ENCODE measurements around the gene PALD1.

The PALD1 gene

GRCh38 chr10:70461397-70462348, 16.9 kb upstream of the PALD1 start:
- peaks cover 23% of the 10 kb centered on the region for H3K27me3 ChIP-seq (ENCODE audit: insufficient read depth, low read length)
- DNase-seq = peak; percentile 45 to 67

GRCh38 chr10:70462349-70462984, 16.1 kb upstream of the PALD1 start:
- Histone ChIP-seq H4K12ac (ENCODE audit: low read depth, low read length) (no peak overlapping the region), H3K9ac (ENCODE audit: low read length) (no peak overlapping the region), H4K91ac (ENCODE audit: low read depth, low read length) (no peak overlapping the region), H3K4me2 (ENCODE audit: low read length) (no peak overlapping the region), H3K79me2 (ENCODE audit: control insufficient read depth, insufficient read depth, low read length, poor library complexity) (no peaks in the 10 kb centered on the region), H3K4me1 (ENCODE audit: control insufficient read depth in 1 of 2, insufficient read depth in 2 of 2, low read length in 2 of 2) (peaks cover 7 to 9% of the 10 kb centered on the region in 2 experiments), H3K4me3 (ENCODE audit: low read depth, low read length) (no peak overlapping the region), H3K27me3 (ENCODE audit: insufficient read depth, low read length) (peaks cover 20% of the 10 kb centered on the region), H2BK12ac (ENCODE audit: low read length) (no peak overlapping the region), H2BK120ac (ENCODE audit: insufficient read depth, low read length, poor library complexity) (no peak overlapping the region), H3K23ac (ENCODE audit: low read length) (no peak overlapping the region), H3K27ac (ENCODE audit: low read depth, low read length) (no peak overlapping the region), H3K36me3 (ENCODE audit: control insufficient read depth in 1 of 2, insufficient read depth in 2 of 2, low read length in 2 of 2) (no peaks in the 10 kb centered on the region), H3K18ac (ENCODE audit: low read length) (no peak overlapping the region), H3K9me3 (ENCODE audit: insufficient read depth, low read depth, low read length) (peaks cover 6% of the 10 kb centered on the region), H2AFZ (ENCODE audit: insufficient read depth, low read length, poor library complexity) (no peak overlapping the region), H2AK5ac (ENCODE audit: low read length) (no peak overlapping the region), H4K8ac (ENCODE audit: low read depth, low read length) (no peak overlapping the region), H3K79me1 (ENCODE audit: low read length) (no peaks in the 10 kb centered on the region), H3K14ac (ENCODE audit: low read length) (no peak overlapping the region), H3K4ac (ENCODE audit: low read depth, low read length) (no peak overlapping the region), H2BK5ac (ENCODE audit: low read depth, low read length, poor library complexity) (no peak overlapping the region)
- no peak for DNase-seq
- WGBS (ENCODE audit: extremely low coverage, insufficient coverage, insufficient read length) = no CpG with 5 or more reads among the region's 4 CpGs

More at GRCh38 chr10:70461397-70462348, 16.9 kb upstream of the PALD1 start:
- Histone ChIP-seq H3K79me1 (ENCODE audit: low read length) (no peaks in the 10 kb centered on the region), H2BK12ac (ENCODE audit: low read length) (no peak overlapping the region), H2AK5ac (ENCODE audit: low read length) (no peak overlapping the region), H3K18ac (ENCODE audit: low read length) (no peak overlapping the region), H3K23ac (ENCODE audit: low read length) (no peak overlapping the region), H3K9ac (ENCODE audit: low read length) (no peak overlapping the region), H3K4me1 (ENCODE audit: control insufficient read depth in 1 of 2, insufficient read depth in 2 of 2, low read length in 2 of 2) (peaks cover 7 to 9% of the 10 kb centered on the region in 2 experiments), H3K9me3 (ENCODE audit: insufficient read depth, low read depth, low read length) (peaks cover 7% of the 10 kb centered on the region), H3K4me3 (ENCODE audit: low read depth, low read length) (no peak overlapping the region), H2BK120ac (ENCODE audit: insufficient read depth, low read length, poor library complexity) (no peak overlapping the region), H3K4me2 (ENCODE audit: low read length) (no peak overlapping the region), H4K8ac (ENCODE audit: low read depth, low read length) (no peak overlapping the region), H2AFZ (ENCODE audit: insufficient read depth, low read length, poor library complexity) (no peak overlapping the region), H2BK5ac (ENCODE audit: low read depth, low read length, poor library complexity) (no peak overlapping the region), H4K12ac (ENCODE audit: low read depth, low read length) (no peak overlapping the region), H4K91ac (ENCODE audit: low read depth, low read length) (no peak overlapping the region), H3K36me3 (ENCODE audit: control insufficient read depth in 1 of 2, insufficient read depth in 2 of 2, low read length in 2 of 2) (no peaks in the 10 kb centered on the region), H3K14ac (ENCODE audit: low read length) (no peak overlapping the region), H3K4ac (ENCODE audit: low read depth, low read length) (no peak overlapping the region), H3K27ac (ENCODE audit: low read depth, low read length) (no peak overlapping the region), H3K79me2 (ENCODE audit: control insufficient read depth, insufficient read depth, low read length, poor library complexity) (no peaks in the 10 kb centered on the region)
- no CpG with 5 or more reads among the region's 13 CpGs for WGBS (ENCODE audit: extremely low coverage, insufficient coverage, insufficient read length)

- no peak overlapping the region for H3K9ac ChIP-seq (ENCODE audit: low read length)
These were observed 13.3 kb upstream of the PALD1 start for GRCh38 chr10:70465278-70465677.

GRCh38 chr10:70465832-70466231, 12.7 kb upstream of the PALD1 start:
- no peak for DNase-seq
- no peak overlapping the region for H2BK12ac ChIP-seq (ENCODE audit: low read length)
- no peaks in the 10 kb centered on the region for H3K27me3 ChIP-seq (ENCODE audit: insufficient read depth, low read length)
- no peak overlapping the region for H2BK5ac ChIP-seq (ENCODE audit: low read depth, low read length, poor library complexity)
- no peaks in the 10 kb centered on the region for H3K4me1 ChIP-seq (ENCODE audit: control insufficient read depth in 1 of 2, insufficient read depth in 2 of 2, low read length in 2 of 2)
- H3K27ac ChIP-seq (ENCODE audit: low read depth, low read length) = no peak overlapping the region
- no peak overlapping the region for H3K14ac ChIP-seq (ENCODE audit: low read length)
- no peak overlapping the region for H4K12ac ChIP-seq (ENCODE audit: low read depth, low read length)
- no peak overlapping the region for H3K4me3 ChIP-seq (ENCODE audit: low read depth, low read length)
- peaks cover 1% of the 10 kb centered on the region for H3K9me3 ChIP-seq (ENCODE audit: insufficient read depth, low read depth, low read length)
- H3K36me3 ChIP-seq (ENCODE audit: control insufficient read depth in 1 of 2, insufficient read depth in 2 of 2, low read length in 2 of 2) = no peaks in the 10 kb centered on the region
- H2AFZ ChIP-seq (ENCODE audit: insufficient read depth, low read length, poor library complexity) = no peak overlapping the region
- H3K79me1 ChIP-seq (ENCODE audit: low read length) = no peaks in the 10 kb centered on the region
- no peak overlapping the region for H3K4ac ChIP-seq (ENCODE audit: low read depth, low read length)
- no peak overlapping the region for H2AK5ac ChIP-seq (ENCODE audit: low read length)
- WGBS (ENCODE audit: extremely low coverage, insufficient coverage, insufficient read length) = no CpG with 5 or more reads among the region's 2 CpGs
- H4K91ac ChIP-seq (ENCODE audit: low read depth, low read length) = no peak overlapping the region
- no peak overlapping the region for H3K18ac ChIP-seq (ENCODE audit: low read length)
- H3K23ac ChIP-seq (ENCODE audit: low read length) = no peak overlapping the region
- H3K9ac ChIP-seq (ENCODE audit: low read length) = no peak overlapping the region
- no peak overlapping the region for H4K8ac ChIP-seq (ENCODE audit: low read depth, low read length)
- no peaks in the 10 kb centered on the region for H3K79me2 ChIP-seq (ENCODE audit: control insufficient read depth, insufficient read depth, low read length, poor library complexity)
- H2BK120ac ChIP-seq (ENCODE audit: insufficient read depth, low read length, poor library complexity) = no peak overlapping the region
- no peak overlapping the region for H3K4me2 ChIP-seq (ENCODE audit: low read length)

More at GRCh38 chr10:70465278-70465677, 13.3 kb upstream of the PALD1 start:
- H2BK120ac ChIP-seq (ENCODE audit: insufficient read depth, low read length, poor library complexity) = no peak overlapping the region
- peaks cover 1% of the 10 kb centered on the region for H3K9me3 ChIP-seq (ENCODE audit: insufficient read depth, low read depth, low read length)
- no peak overlapping the region for H2BK5ac ChIP-seq (ENCODE audit: low read depth, low read length, poor library complexity)
- WGBS (ENCODE audit: extremely low coverage, insufficient coverage, insufficient read length) = no CpG with 5 or more reads among the region's 4 CpGs
- no peaks in the 10 kb centered on the region for H3K36me3 ChIP-seq (ENCODE audit: control insufficient read depth in 1 of 2, insufficient read depth in 2 of 2, low read length in 2 of 2)
- no peak overlapping the region for H2AFZ ChIP-seq (ENCODE audit: insufficient read depth, low read length, poor library complexity)
- no peak overlapping the region for H2AK5ac ChIP-seq (ENCODE audit: low read length)
- H3K4me3 ChIP-seq (ENCODE audit: low read depth, low read length) = no peak overlapping the region
- no peaks in the 10 kb centered on the region for H3K79me2 ChIP-seq (ENCODE audit: control insufficient read depth, insufficient read depth, low read length, poor library complexity)
- no peaks in the 10 kb centered on the region for H3K79me1 ChIP-seq (ENCODE audit: low read length)
- no peaks in the 10 kb centered on the region for H3K27me3 ChIP-seq (ENCODE audit: insufficient read depth, low read length)
- no peak for DNase-seq
- no peak overlapping the region for H3K4ac ChIP-seq (ENCODE audit: low read depth, low read length)
- H3K14ac ChIP-seq (ENCODE audit: low read length) = no peak overlapping the region
- H3K23ac ChIP-seq (ENCODE audit: low read length) = no peak overlapping the region
- H4K8ac ChIP-seq (ENCODE audit: low read depth, low read length) = no peak overlapping the region
- no peak overlapping the region for H4K12ac ChIP-seq (ENCODE audit: low read depth, low read length)
- H4K91ac ChIP-seq (ENCODE audit: low read depth, low read length) = no peak overlapping the region
- H3K4me1 ChIP-seq (ENCODE audit: control insufficient read depth in 1 of 2, insufficient read depth in 2 of 2, low read length in 2 of 2) = no peaks in the 10 kb centered on the region
- no peak overlapping the region for H3K18ac ChIP-seq (ENCODE audit: low read length)
- no peak overlapping the region for H3K4me2 ChIP-seq (ENCODE audit: low read length)
- no peak overlapping the region for H2BK12ac ChIP-seq (ENCODE audit: low read length)
- no peak overlapping the region for H3K27ac ChIP-seq (ENCODE audit: low read depth, low read length)

All from trophoblast cell (in vitro differentiated cells and primary cell).